IMR-90 (cell line): ENCODE data around the gene ZNF366. TPM values are rescaled to one million over a fixed set of nuclear protein-coding genes. Genes with fewer than 3 reads are reported as not detected.

Experiments
- ATAC-seq: fragments of 200-7000 bp; cut with Tn5 transposase; 2 replicates; pipeline ENCODE4 v1.9.1; 2020; ENCODE audit warnings: low read depth, mild to moderate bottlenecking, moderate library complexity
- BruUV-seq: library from RNA; stranded (reverse); fragments of 400-500 nt; replicated peaks from 2 replicates; lab custom pipeline; 2021; lab: Mats Ljungman, UMichigan
- CTCF ChIA-PET: fragments of 300-600 bp; formaldehyde crosslinking; extraction: SDS; loops from one replicate; lab custom pipeline; 2021; ENCODE audit warnings: antibody characterized with exemption; lab: Yijun Ruan, JAX
- POLR2A ChIA-PET: fragments of 300-600 bp; sonication (Branson Sonifier 250); formaldehyde crosslinking; loops from one replicate; lab custom pipeline; 2022; ENCODE audit warnings: antibody characterized with exemption; ENCODE audit not compliant: unreplicated experiment; lab: Charles Lee
- DNase-seq: peaks from one replicate; pipeline ENCODE4 v3.0.0; 2013
- H2AFZ ChIP-seq: replicated peaks from 2 replicates; pipeline ENCODE3; 2013; ENCODE audit warnings: low read length, mild to moderate bottlenecking; ENCODE audit not compliant: poor library complexity
- H2AK5ac ChIP-seq: 2 replicates; pipeline ENCODE4 v1.6.1; 2013; ENCODE audit warnings: low read depth, low read length, inconsistent platforms
- H2AK9ac ChIP-seq: replicated peaks from 2 replicates; pipeline ENCODE3; 2013; ENCODE audit warnings: mild to moderate bottlenecking, low read depth, low read length, moderate library complexity; ENCODE audit not compliant: poor library complexity
- H2BK120ac ChIP-seq: 2 replicates; pipeline ENCODE4 v1.6.1; 2013; ENCODE audit warnings: low read depth, low read length, inconsistent platforms
- H2BK15ac ChIP-seq: 3 replicates; pipeline ENCODE4 v1.6.1; 2013; ENCODE audit warnings: low read depth, low read length, inconsistent platforms
- H2BK20ac ChIP-seq: 2 replicates; pipeline ENCODE4 v1.6.1; 2013; ENCODE audit warnings: low read depth, mild to moderate bottlenecking, inconsistent platforms, low read length, moderate library complexity
- H2BK5ac ChIP-seq: 2 replicates; pipeline ENCODE4 v1.6.1; 2013; ENCODE audit warnings: mild to moderate bottlenecking, low read depth, low read length, inconsistent platforms; ENCODE audit not compliant: poor library complexity, severe bottlenecking
- H3K14ac ChIP-seq: replicated peaks from 2 replicates; pipeline ENCODE4 v1.6.1; 2013; ENCODE audit warnings: low read depth, low read length, inconsistent platforms
- H3K18ac ChIP-seq: 2 replicates; pipeline ENCODE4 v1.6.1; 2013; ENCODE audit warnings: low read depth, low read length, control low read depth
- H3K23ac ChIP-seq: 2 replicates; pipeline ENCODE4 v1.6.1; 2013; ENCODE audit warnings: low read depth, low read length, inconsistent platforms
- H3K27ac ChIP-seq: 2 replicates; pipeline ENCODE4 v1.5.1; 2013; ENCODE audit warnings: mild to moderate bottlenecking, control low read depth, low read length; ENCODE audit not compliant: insufficient read depth
- H3K27me3 ChIP-seq: 2 replicates; pipeline ENCODE4 v1.6.1; 2013; ENCODE audit warnings: low read length; ENCODE audit not compliant: control insufficient read depth, insufficient read depth
- H3K36me3 ChIP-seq: 2 replicates; pipeline ENCODE4 v1.6.1; 2013; ENCODE audit warnings: low read length, mixed read lengths; ENCODE audit not compliant: control insufficient read depth, insufficient read depth
- H3K4ac ChIP-seq: 2 replicates; pipeline ENCODE4 v1.6.1; 2013; ENCODE audit warnings: low read depth, low read length, inconsistent platforms
- H3K4me1 ChIP-seq: 2 replicates; pipeline ENCODE4 v1.6.1; 2013; ENCODE audit warnings: low read length, mixed read lengths; ENCODE audit not compliant: control insufficient read depth, insufficient read depth
- H3K4me2 ChIP-seq: 2 replicates; pipeline ENCODE4 v1.6.1; 2013; ENCODE audit warnings: low read depth, mild to moderate bottlenecking, control low read depth, low read length, moderate library complexity
- H3K4me3 ChIP-seq: 2 replicates; pipeline ENCODE4 v1.5.1; 2013; ENCODE audit warnings: low read depth, mild to moderate bottlenecking, control low read depth, low read length, moderate library complexity; ENCODE audit not compliant: insufficient read depth
- H3K56ac ChIP-seq: 2 replicates; pipeline ENCODE4 v1.6.1; 2013; ENCODE audit warnings: low read length, inconsistent platforms; ENCODE audit not compliant: insufficient read depth; ENCODE audit errors: extremely low read depth
- H3K79me1 ChIP-seq, 2 experiments: 2 replicates each; pipeline ENCODE4 v1.6.1; 2013; ENCODE audit warnings: low read length in 2 of 2, inconsistent platforms in 1 of 2, low read depth in 1 of 2
- H3K9ac ChIP-seq: 2 replicates; pipeline ENCODE4 v1.6.1; 2013; ENCODE audit warnings: low read depth, low read length, control low read depth
- H3K9me1 ChIP-seq: 2 replicates; pipeline ENCODE4 v1.6.1; 2013; ENCODE audit warnings: low read length, inconsistent platforms; ENCODE audit not compliant: insufficient read depth
- H3K9me3 ChIP-seq: 2 replicates; pipeline ENCODE4 v1.6.1; 2013; ENCODE audit warnings: low read length; ENCODE audit not compliant: control insufficient read depth, insufficient read depth
- H4K20me1 ChIP-seq: 2 replicates; pipeline ENCODE4 v1.6.1; 2013; ENCODE audit warnings: low read length, inconsistent platforms; ENCODE audit not compliant: insufficient read depth
- H4K5ac ChIP-seq: 2 replicates; pipeline ENCODE4 v1.6.1; 2013; ENCODE audit warnings: mild to moderate bottlenecking, low read depth, low read length, control low read depth
- H4K8ac ChIP-seq, 2 experiments: 2 replicates each; pipeline ENCODE4 v1.6.1; 2013; ENCODE audit warnings: low read depth in 2 of 2, low read length in 2 of 2, control low read depth in 1 of 2, inconsistent platforms in 1 of 2
- H4K91ac ChIP-seq: 2 replicates; pipeline ENCODE4 v1.6.1; 2013; ENCODE audit warnings: low read depth, low read length, inconsistent platforms; ENCODE audit not compliant: insufficient read depth
- BHLHE40 ChIP-seq: fragments of 150-350 bp; IDR thresholded peaks from 2 replicates; pipeline ENCODE4 v1.6.1; 2016; ENCODE audit warnings: mild to moderate bottlenecking, low read depth, low read length
- CEBPB ChIP-seq: IDR thresholded peaks from 2 replicates; pipeline ENCODE4 v1.6.1; 2012; ENCODE audit warnings: low read depth, low read length, improper control_type of control experiment
- CHD1 ChIP-seq: IDR thresholded peaks from 2 replicates; pipeline ENCODE4 v1.6.1; 2012; ENCODE audit warnings: low read depth, low read length, improper control_type of control experiment
- CTCF ChIP-seq: conservative IDR thresholded peaks from 2 replicates; pipeline ENCODE4 v1.5.1; 2012; ENCODE audit warnings: mild to moderate bottlenecking, low read depth, low read length, improper control_type of control experiment
- ELK1 ChIP-seq: fragments of 150-350 bp; IDR thresholded peaks from 2 replicates; pipeline ENCODE4 v1.6.1; 2016; ENCODE audit warnings: low read depth, mild to moderate bottlenecking, low read length, moderate library complexity, borderline replicate concordance
- FOS ChIP-seq: fragments of 150-350 bp; IDR thresholded peaks from 2 replicates; pipeline ENCODE4 v1.6.1; 2016; ENCODE audit warnings: low read depth, low read length
- MAFK ChIP-seq: IDR thresholded peaks from 2 replicates; pipeline ENCODE4 v1.6.1; 2012; ENCODE audit warnings: low read depth, low read length, improper control_type of control experiment
- MAZ ChIP-seq: IDR thresholded peaks from 2 replicates; pipeline ENCODE4 v1.6.1; 2012; ENCODE audit warnings: low read depth, mild to moderate bottlenecking, low read length, improper control_type of control experiment, moderate library complexity, borderline replicate concordance
- NFE2L2 ChIP-seq: fragments of 150-350 bp; IDR thresholded peaks from 2 replicates; pipeline ENCODE4 v1.6.1; 2016; ENCODE audit warnings: low read depth, mild to moderate bottlenecking, low read length
- RAD21 ChIP-seq: IDR thresholded peaks from 2 replicates; pipeline ENCODE4 v1.6.1; 2012; ENCODE audit warnings: low read length, improper control_type of control experiment
- WGBS, 2 experiments: methylation state at CpG; one replicate each; pipeline versions ENCODE4 v1.1.5 to v1.1.7; 2013; ENCODE audit warnings: missing lambda C conversion rate in 2 of 2; ENCODE audit not compliant: insufficient read length in 1 of 2; ENCODE audit errors: extremely low coverage in 2 of 2; 5-methylcytosine and 5-hydroxymethylcytosine counted together
- dilution Hi-C: fragments of 300-500 bp; cut with HindIII; formaldehyde crosslinking; loops from one replicate; pipeline ENCODE4 v1.14.3; 2018; ENCODE audit warnings: low sequenced_read_pairs; ENCODE audit not compliant: unreplicated experiment
- in situ Hi-C: fragments of 300-500 bp; cut with MboI; formaldehyde crosslinking; loops from 3 replicates; pipeline ENCODE4 v1.14.3; 2019; ENCODE audit warnings: low sequenced_read_pairs, inconsistent platforms, mixed read lengths
- intact Hi-C: fragments of 100-400 bp; cut with micrococcal nuclease; formaldehyde crosslinking; loops from 2 replicates; pipeline ENCODE4 v1.10.0; 2022
- polyA plus RNA-seq, 3 experiments: library from polyadenylated mRNA; depleted of rRNA; stranded (reverse); fragments of >200 nt; gene quantifications; 2 replicates each; pipeline ENCODE4 v1.2.3, GENCODE V29; 2012; ENCODE audit warnings: low replicate concordance in 1 of 3
- total RNA-seq: library from RNA; depleted of rRNA; stranded (reverse); fragments of >200 nt; gene quantifications from 2 replicates; pipeline ENCODE4 v1.2.3, GENCODE V29; 2012

The ZNF366 gene
- total and polyA plus RNA-seq, 2 of the 4 experiments (the other 2 are of a cell fraction): not detected

- H3K56ac ChIP-seq: peak overlapping the region; percentile 35; the same call in 1 of the 2 replicates
- in situ Hi-C loops: no loop called here
- no peaks in the 10 kb centered on the region for H3K79me1 ChIP-seq
- peak overlapping the region; percentile 85; the same call in 1 of the 2 replicates for H3K14ac ChIP-seq
- H2AK9ac ChIP-seq: peak overlapping the region; percentile 58
- H3K4ac ChIP-seq: peak overlapping the region; percentile 93; the same call in 1 of the 2 replicates
- H2AK5ac ChIP-seq: peak overlapping the region; percentile 52
- DNase-seq: peak; percentile 97
- WGBS, 2 experiments: 82% methylated on average over 2 of the region's 3 CpGs; no CpG with 5 or more reads in 1 of the 2 experiments
- no peak overlapping the region for H2AFZ ChIP-seq
- H4K91ac ChIP-seq: peak overlapping the region; percentile 81
- POLR2A ChIA-PET: no interaction called here
- H3K4me2 ChIP-seq: peak overlapping the region; percentile 24; the same call in 1 of the 2 replicates
- peak overlapping the region; percentile 51; the same call in 1 of the 2 replicates for H3K27ac ChIP-seq
- no peaks in the 10 kb centered on the region for H3K9me1 ChIP-seq
- peak overlapping the region; percentile 84 for H2BK5ac ChIP-seq
- CTCF ChIA-PET: no interaction called here
- H3K9me3 ChIP-seq: no peaks in the 10 kb centered on the region
- peak overlapping the region; percentile 63; the same call in 1 of the 2 replicates for H3K23ac ChIP-seq
- no peak overlapping the region for H4K5ac ChIP-seq
- H4K8ac ChIP-seq: peak overlapping the region; percentile 19 to 70; a peak in 2 of 4 replicates
- peak overlapping the region; percentile 89 for H2BK20ac ChIP-seq
- peaks cover 7% of the 10 kb centered on the region for H3K4me1 ChIP-seq
- no peaks in the 10 kb centered on the region for H3K36me3 ChIP-seq
- peak overlapping the region; percentile 59; the same call in 1 of the 2 replicates for H3K18ac ChIP-seq
- H4K20me1 ChIP-seq: no peaks in the 10 kb centered on the region
- H3K9ac ChIP-seq: no peak overlapping the region
- H3K4me3 ChIP-seq: no peak overlapping the region
- TF ChIP-seq CHD1 (no peak), NFE2L2 (no peak), MAZ (no peak), MAFK (peak; percentile 87), CTCF (no peak), BHLHE40 (peak; percentile 64; the same call in 1 of the 2 replicates), CEBPB (peak; percentile 57), ELK1 (no peak), RAD21 (no peak), FOS (peak; percentile 94)
- ATAC-seq: peak; percentile 92
- peak overlapping the region; percentile 90; the same call in 2 of the 3 replicates for H2BK15ac ChIP-seq
- no peaks in the 10 kb centered on the region for H3K27me3 ChIP-seq
- intact Hi-C loops: no loop called here
- dilution Hi-C loops: no loop called here
- BruUV-seq: no TSS peak
- peak overlapping the region; percentile 93 for H2BK120ac ChIP-seq
Observed at GRCh38 chr5:72441862-72442540, 65.2 kb downstream of the ZNF366 start.
